Left ventricle myocardium inferior (tissue), 1 donor: Measurements from ENCODE around the gene CSMD2. TPM values are rescaled to one million over a fixed set of nuclear protein-coding genes. Genes with fewer than 3 reads are reported as not detected.

Source experiments
- DNase-seq: peaks from one replicate; pipeline ENCODE4 v3.0.0-alpha.2; 2020
- H3K27ac ChIP-seq: fragments of 200-600 bp; replicated peaks from 2 replicates; pipeline ENCODE4 v1.8.0; 2021
- H3K27me3 ChIP-seq: fragments of 200-600 bp; 2 replicates; pipeline ENCODE4 v1.8.0; 2021; ENCODE audit warnings: low read depth
- H3K36me3 ChIP-seq: fragments of 200-600 bp; 2 replicates; pipeline ENCODE4 v1.8.0; 2021
- H3K4me1 ChIP-seq: fragments of 200-600 bp; 2 replicates; pipeline ENCODE4 v1.8.0; 2021
- H3K4me3 ChIP-seq: fragments of 200-600 bp; 2 replicates; pipeline ENCODE4 v1.8.0; 2021; ENCODE audit warnings: mild to moderate bottlenecking, moderate library complexity
- H3K9me3 ChIP-seq: fragments of 200-600 bp; replicated peaks from 2 replicates; pipeline ENCODE4 v1.8.0; 2021
- CTCF ChIP-seq: fragments of 200-600 bp; IDR thresholded peaks from 2 replicates; pipeline ENCODE4 v1.8.0; 2021; ENCODE audit warnings: antibody characterized with exemption, mild to moderate bottlenecking, borderline replicate concordance
- intact Hi-C: fragments of 100-400 bp; cut with micrococcal nuclease; formaldehyde crosslinking; loops from one replicate; pipeline ENCODE4 v1.11.0; 2022
- total RNA-seq: library from RNA; stranded (reverse); fragmentation: NEBNext Ultra II Directional; extraction: Animal tissue kit (Norgen Biotek cat#: 25700); gene quantifications from one replicate; pipeline ENCODE4 v1.2.1, GENCODE V29; 2021
- donor health status: DM: no; HTN: yes; CAD: no; lungs with severe emphysema.

CSMD2 gene
- total RNA-seq, 1 donor from 2014 or later: 0.14 TPM

GRCh38 chr1:33970148-33970825, 194.7 kb downstream of the CSMD2 start:
- intact Hi-C loops: no loop called here
- peaks cover 6% of the 10 kb centered on the region for H3K27me3 ChIP-seq
- no peak overlapping the region for H3K27ac ChIP-seq
- H3K36me3 ChIP-seq: no peaks in the 10 kb centered on the region
- H3K9me3 ChIP-seq: no peaks in the 10 kb centered on the region
- TF ChIP-seq CTCF: no peak
- no peak for DNase-seq
- H3K4me1 ChIP-seq: peaks cover 38% of the 10 kb centered on the region
- H3K4me3 ChIP-seq: no peak overlapping the region

GRCh38 chr1:33966346-33967141, 198.5 kb downstream of the CSMD2 start:
- intact Hi-C loops: no loop called here
- Histone ChIP-seq H3K4me1 (peaks cover 7% of the 10 kb centered on the region), H3K9me3 (no peaks in the 10 kb centered on the region), H3K27me3 (peaks cover 16% of the 10 kb centered on the region), H3K27ac (no peak overlapping the region), H3K4me3 (no peak overlapping the region), H3K36me3 (no peaks in the 10 kb centered on the region)
- TF ChIP-seq CTCF: no peak
- no peak for DNase-seq

- no peaks in the 10 kb centered on the region for H3K36me3 ChIP-seq
- H3K4me3 ChIP-seq: no peak overlapping the region
- peaks cover 25% of the 10 kb centered on the region for H3K27me3 ChIP-seq
- intact Hi-C loops: no loop called here
- H3K27ac ChIP-seq: no peak overlapping the region
- DNase-seq: no peak
- no peaks in the 10 kb centered on the region for H3K9me3 ChIP-seq
- no peak for TF ChIP-seq CTCF
- H3K4me1 ChIP-seq: no peaks in the 10 kb centered on the region
These were observed 199.9 kb downstream of the CSMD2 start for GRCh38 chr1:33965086-33965485.

- no peak for TF ChIP-seq CTCF
- Histone ChIP-seq H3K27me3 (peaks cover 22% of the 10 kb centered on the region), H3K4me1 (no peaks in the 10 kb centered on the region), H3K9me3 (no peaks in the 10 kb centered on the region), H3K4me3 (no peak overlapping the region), H3K27ac (no peak overlapping the region), H3K36me3 (no peaks in the 10 kb centered on the region)
- no peak for DNase-seq
- intact Hi-C loops: no loop called here
These were observed 203.0 kb downstream of the CSMD2 start for GRCh38 chr1:33962061-33962460.

- H3K9me3 ChIP-seq: no peaks in the 10 kb centered on the region
- H3K4me3 ChIP-seq: no peak overlapping the region
- no peak for DNase-seq
- no peaks in the 10 kb centered on the region for H3K36me3 ChIP-seq
- TF ChIP-seq CTCF: no peak
- H3K27ac ChIP-seq: no peak overlapping the region
- no peaks in the 10 kb centered on the region for H3K4me1 ChIP-seq
- intact Hi-C loops: no loop called here
- H3K27me3 ChIP-seq: peaks cover 20% of the 10 kb centered on the region
These were observed 204.7 kb downstream of the CSMD2 start for GRCh38 chr1:33960188-33960895.
